ENCODE results near the gene TMED1. TPM values are rescaled to one million over a fixed set of nuclear protein-coding genes. Genes with fewer than 3 reads are reported as not detected.
"Not testable (repeated sequence)": the region's sequence is repeated elsewhere in the genome, so short reads cannot be mapped to it uniquely, and the experiment has no call there.

Gene TMED1
- total RNA-seq, 1 donor from 2014 or later: 20.0 TPM

DNA sequence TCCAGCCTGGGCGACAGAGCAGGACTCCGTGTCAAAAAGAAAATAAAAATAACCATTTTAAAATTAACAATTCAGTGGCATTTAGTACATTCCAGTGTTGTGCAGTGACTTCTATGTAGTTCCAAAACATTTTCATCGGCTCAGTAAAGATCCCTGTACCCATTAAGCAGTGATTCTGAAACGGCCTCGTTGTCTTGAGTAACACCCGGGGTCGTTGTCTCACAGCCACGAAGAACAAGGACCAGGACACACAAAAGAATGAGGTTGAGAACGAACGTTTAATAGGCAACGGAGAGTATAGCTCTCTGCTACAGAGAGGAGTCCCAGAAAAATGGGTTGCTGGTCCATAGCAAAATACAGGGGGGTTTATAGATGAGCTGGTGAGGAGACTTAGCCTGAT is 2.4 kb upstream of the TMED1 start:
- DNase-seq (ENCODE audit: low spot score) (no peak), ATAC-seq (no peak)
- intact Hi-C loops (cut with DNase I): no loop called here

- intact Hi-C loops (cut with DNase I): not testable (repeated sequence)
These were observed 1.6 kb upstream of the TMED1 start for GRCh38 chr19:10837649-10838048.

DNA sequence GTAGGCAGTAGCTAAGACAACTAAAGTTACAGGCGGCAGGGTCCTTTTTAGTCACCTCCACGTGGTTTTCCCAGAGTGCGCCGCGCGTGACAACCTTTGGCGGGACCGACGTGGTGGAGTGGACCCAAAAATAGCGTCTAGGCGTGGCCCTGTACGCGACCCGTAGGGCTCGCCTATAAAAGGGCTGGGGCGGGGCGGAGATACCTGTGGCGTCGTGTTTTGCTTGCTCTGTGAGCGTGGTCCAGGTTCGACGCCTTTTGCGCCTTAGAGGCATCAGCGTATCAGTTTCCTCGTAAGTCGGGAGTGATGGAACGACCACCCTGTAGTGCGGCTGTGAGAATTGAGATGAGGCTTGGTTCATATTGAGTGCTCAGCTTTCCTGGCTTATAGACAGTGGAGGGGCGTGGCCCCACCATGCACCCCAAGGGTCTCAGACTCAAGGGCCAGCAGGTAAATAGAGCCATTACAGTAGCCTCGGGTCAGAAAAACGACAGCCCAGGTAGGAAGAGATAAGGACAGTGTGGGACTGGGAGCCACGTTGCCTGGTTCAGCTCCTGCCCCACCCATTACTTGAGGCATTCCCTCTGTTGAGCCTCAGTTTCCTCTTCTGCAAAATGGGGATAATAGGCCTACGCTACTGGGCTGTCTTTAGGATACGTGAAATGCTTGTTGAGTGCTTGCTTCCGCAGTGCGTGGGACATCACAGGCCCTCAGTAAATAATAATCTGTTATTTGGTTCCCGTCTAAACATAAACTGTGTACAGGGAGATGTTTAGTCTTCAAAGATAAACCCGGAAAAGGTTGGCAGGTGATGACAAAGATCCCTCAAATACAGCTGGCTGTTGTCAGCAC is 693 bp upstream of the TMED1 start:
- peak; percentile 90 for DNase-seq (ENCODE audit: low spot score)
- intact Hi-C loops (cut with DNase I): no loop called here
- peak; percentile 68 for ATAC-seq

More at GRCh38 chr19:10837649-10838048, 1.6 kb upstream of the TMED1 start:
- DNase-seq (ENCODE audit: low spot score); ATAC-seq: not testable (repeated sequence)

DNA sequence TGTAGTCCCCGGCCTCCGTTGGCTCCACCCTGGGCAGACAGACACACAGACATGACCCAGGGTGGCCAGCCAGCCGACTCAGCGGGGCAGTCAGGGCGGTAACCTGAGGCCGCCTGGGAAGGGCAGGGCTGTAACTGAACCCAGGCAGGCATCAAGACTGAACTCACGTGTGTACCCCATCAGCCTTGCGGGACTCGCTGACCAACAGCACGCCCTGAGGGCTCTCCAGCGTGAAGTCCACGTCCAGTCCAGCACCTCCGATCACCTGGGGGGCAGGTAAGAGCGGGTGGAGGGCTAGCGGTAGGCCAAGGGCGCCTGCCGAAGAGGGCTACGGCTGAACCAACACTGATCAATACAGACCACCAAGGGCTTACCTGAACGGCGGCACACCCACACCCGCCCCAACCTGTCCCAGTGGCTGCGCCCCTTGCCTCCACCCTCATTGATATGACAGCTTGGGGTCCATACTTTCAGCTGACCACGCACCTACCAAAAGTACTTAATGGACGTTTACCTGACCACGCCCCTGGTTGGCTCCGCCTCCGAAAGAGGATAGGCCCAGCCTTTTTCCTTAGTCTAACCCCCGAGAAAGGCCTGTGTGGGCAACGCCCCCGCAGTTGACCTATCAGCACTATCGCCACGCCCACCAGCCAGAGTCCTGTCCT is 791 bp downstream of the TMED1 start:
- DNase-seq (ENCODE audit: low spot score) (no peak), ATAC-seq (peak; percentile 1)
- intact Hi-C loops (cut with DNase I): no loop called here

DNA sequence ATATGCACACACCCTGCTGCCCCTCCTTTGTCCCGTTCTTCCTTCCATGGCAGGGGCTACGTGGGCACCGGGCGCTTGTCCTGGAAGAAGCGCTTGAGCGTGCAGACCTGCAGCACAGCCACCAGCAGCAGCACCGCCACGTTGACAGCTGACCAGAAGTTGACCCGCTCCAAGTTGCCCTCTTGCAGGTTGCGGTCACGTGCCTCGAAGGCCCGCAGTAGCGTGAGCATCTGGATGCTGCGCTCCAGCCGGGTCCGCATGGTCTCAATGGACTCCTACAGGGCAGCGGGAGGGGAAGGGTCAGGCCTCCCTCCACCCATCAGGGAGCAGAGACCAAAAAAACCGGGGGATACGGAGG is 3.1 kb downstream of the TMED1 start:
- DNase-seq (ENCODE audit: low spot score) (no peak), ATAC-seq (no peak)
- intact Hi-C loops (cut with DNase I): no loop called here

DNA sequence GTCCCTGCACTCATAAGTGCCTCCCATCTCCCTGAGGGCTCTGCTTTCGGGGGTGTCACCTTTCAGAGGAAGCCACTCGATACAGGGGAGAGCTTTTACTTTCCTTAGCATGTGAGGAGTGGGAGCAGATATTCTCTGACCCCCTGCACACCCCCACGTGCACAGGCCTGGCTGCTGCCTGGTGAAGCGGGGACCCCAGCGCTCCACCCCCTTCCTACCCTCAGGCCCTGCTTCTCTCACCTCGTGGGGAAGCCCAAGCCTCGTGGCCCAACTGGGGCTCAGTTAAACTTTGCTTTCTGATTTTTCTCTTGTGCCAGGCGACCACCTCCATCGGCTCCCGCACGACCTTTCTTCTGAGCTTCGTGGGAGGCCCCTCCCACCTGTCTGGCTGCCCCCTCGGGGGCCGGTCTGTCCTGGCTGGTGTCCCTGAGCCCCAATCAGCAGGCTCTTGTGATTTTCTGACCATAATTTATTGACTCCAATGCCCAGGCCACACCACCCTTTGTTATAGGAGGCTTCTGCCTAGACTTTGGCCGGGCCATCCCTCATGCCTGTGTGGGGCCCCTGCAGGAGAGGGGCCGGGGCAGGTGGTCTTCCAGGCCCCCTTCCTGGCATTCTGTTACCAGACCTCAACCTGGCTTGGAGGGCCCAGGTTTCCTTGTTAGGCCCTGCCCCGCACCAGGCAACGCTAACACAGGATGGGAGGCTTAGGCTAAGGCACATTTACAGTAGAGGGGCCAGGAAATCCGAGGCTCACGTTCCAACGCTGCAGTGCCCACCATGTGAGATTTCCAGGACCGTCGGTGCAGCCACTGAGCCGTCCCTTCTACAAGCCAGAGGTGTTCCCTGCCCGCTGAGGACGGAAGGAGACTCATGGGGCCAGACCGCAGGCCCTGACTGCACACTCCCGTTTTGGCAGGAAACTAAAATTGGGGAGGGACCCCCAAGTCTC is 3.7 kb downstream of the TMED1 start:
- ATAC-seq: no peak
- intact Hi-C loops (cut with DNase I): no loop called here
- no peak for DNase-seq (ENCODE audit: low spot score)

GRCh38 chr19:10830931-10831779 is 4.9 kb downstream of the TMED1 start:
- no peak for ATAC-seq
- intact Hi-C loops (cut with DNase I): no loop called here

GRCh38 chr19:10830370-10830769 is 5.6 kb downstream of the TMED1 start:
- intact Hi-C loops (cut with DNase I): no loop called here
- ATAC-seq (no peak), DNase-seq (ENCODE audit: low spot score) (no peak)

More at GRCh38 chr19:10830931-10831779, 4.9 kb downstream of the TMED1 start:
- DNase-seq (ENCODE audit: low spot score): no peak

DNA sequence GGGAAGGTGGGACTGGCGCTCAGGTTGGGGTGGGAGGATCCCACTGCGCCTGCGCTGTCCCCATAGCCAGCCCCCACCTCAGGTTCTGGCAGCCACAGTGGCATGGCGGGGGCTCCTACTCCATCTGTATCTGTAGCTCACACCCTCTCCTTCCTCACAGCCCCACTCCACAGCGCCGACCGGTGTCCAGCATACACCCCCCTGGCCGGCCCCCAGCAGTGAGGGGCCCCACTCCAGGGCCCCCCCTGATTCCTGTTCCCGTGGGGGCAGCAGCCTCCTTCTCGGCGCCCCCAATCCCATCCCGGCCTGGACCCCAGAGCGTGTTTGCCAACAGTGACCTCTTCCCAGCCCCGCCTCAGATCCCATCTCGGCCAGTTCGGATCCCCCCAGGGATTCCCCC is 6.0 kb downstream of the TMED1 start:
- no peak for DNase-seq (ENCODE audit: low spot score)
- ATAC-seq: no peak
- intact Hi-C loops (cut with DNase I): no loop called here

- ATAC-seq: no peak
- intact Hi-C loops (cut with DNase I): no loop called here
- no peak for DNase-seq (ENCODE audit: low spot score)
These were observed 6.8 kb downstream of the TMED1 start for GRCh38 chr19:10828981-10829821.

DNA sequence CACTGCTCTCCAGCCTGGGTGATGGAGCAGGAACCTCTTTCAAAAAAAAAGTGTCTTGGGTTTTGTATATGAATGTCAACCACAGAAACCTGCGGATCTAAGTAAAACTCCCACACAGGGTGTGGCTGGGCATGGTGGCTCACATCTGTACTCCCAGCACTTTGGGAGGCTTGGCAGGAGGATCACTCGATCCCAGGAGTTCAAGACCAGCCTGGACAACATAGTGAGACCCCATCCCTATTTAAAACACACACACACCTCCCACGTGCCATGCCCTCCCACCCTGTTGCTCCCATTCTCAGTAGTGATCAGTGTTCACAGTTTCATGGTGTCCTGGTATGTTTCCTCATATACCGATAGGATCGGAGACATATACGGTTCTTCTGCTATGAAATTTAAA is 9.2 kb downstream of the TMED1 start:
- intact Hi-C loops (cut with DNase I): no loop called here
- no peak for ATAC-seq
- no peak for DNase-seq (ENCODE audit: low spot score)

DNA sequence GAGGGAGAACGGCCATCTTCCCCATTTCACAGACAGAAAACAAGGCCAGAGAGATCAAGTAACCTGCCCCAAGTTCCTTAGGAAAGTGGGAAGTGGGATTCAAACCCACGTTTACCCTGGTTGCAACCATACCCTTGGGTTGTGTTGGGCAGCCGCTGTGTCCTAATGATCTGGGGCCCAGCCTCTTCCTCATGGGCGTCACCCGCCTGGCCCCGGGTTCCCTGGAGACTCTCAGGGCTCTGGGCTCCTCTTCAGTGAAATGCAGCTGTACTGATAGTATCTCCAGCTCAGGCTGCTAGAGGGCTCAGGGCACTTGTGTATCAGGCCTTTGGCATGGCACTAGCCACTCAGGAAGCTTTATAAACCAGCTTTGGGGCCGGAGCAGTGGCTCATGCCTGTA is 9.8 kb downstream of the TMED1 start:
- no peak for ATAC-seq
- intact Hi-C loops (cut with DNase I): no loop called here

DNA sequence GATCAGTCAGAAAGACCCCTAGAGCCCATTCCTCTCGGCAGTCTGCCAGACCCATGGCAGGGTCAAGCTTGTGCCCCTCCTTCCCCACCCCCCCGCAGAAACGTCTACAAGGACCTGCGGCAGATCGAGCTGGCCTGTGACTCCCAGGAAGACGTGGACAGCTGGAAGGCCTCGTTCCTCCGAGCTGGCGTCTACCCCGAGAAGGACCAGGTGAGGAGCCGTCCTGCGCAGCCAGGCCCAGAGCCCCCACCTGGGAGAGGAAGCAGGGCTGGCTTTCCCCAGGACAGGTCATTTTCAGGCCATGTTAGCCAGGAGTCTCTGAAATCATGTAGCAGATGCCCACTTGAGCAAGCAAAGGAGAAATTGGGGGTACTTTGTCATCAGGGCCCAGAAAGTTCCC is 12.3 kb downstream of the TMED1 start:
- DNase-seq (ENCODE audit: low spot score) (no peak), ATAC-seq (no peak)
- intact Hi-C loops (cut with DNase I): no loop called here

More for the DNA sequence above, 9.8 kb downstream of the TMED1 start:
- DNase-seq (ENCODE audit: low spot score): no peak

- no peak for DNase-seq (ENCODE audit: low spot score)
- ATAC-seq: no peak
- intact Hi-C loops (cut with DNase I): no loop called here
These were observed 15.8 kb downstream of the TMED1 start for GRCh38 chr19:10820173-10820572.

DNA sequence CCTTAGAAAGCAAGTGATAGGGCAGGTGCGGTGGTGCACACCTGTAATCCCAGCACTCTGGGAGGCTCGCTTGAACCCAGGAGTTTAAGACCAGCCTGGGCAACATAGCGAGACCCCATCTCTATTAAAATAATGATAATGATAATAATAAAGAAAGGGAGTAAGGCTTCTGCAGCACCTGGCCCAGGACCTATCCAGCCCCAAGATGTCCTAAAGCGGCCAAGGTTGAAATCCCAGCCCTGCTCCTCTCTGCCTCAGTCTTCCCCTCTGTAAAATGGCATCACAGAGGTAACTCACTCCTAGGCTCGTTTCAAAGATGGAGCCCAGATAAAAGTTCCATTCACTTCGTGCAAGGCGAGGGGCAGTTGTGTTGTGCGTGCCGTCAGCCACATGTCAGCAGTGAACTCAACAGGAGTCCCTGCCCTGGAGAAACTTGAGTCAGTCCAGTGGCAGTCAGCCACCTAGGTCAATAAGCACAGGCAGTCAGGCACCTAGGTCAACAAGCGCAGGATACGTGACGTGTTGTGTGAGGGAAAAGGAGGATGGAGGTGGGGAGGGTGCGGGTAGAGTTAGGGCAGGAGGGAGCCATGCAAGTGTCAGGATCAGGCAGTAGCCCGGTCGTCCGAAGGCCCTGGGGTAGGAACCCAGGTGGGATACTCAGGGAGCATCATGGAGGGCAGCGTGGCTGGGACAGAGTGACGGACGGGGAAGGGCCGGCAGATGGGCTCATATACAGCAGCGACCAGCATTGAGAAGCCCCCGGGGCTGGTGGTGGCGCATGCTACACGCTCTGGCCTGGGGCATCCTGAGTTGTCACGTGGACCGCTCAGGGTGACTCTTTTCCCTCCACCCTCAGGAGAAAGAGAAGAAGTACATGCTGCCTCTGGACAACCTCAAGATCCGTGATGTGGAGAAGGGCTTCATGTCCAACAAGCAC is 16.6 kb downstream of the TMED1 start:
- DNase-seq (ENCODE audit: low spot score): no peak
- no peak for ATAC-seq
- intact Hi-C loops (cut with DNase I): no loop called here

DNA sequence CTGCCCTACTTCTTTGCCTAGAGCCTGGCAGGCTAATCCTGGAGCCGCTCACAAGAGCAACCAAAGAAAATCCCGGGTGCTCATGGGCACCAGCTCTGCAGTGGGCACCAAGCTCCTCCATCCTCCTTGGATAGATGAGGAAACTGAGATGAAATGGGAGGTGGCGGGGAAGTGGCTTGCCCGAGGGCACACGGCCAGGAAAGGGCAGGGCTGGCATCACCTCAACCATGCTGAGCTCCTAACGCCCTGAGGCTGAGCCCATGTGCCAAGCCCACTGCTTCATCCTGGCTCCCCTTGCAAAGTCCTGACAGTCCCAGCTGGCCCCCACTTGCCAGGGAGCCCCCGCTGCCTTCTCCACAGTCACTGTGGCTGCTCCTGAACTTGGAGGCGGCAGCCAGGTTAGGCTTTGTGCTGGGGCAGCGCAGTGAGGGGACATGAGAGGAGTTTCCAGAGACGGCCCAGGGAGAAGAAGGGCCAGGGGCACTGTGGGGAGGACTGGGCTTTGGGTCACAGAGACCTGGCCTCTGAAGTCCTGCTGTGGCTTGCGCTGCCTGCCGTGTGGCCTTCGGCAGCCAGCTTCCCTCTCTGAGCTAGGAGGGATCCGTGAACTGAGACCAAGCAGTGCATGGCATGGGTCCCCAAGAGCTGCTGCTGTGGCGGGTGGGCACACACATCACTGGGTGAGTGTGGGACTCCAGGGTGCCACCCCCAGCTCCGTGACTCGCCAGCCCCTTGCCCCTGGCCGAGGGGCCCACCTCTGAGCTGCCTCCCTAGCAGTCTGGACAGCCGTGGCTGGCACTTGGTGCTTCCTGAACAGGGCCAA is 17.5 kb downstream of the TMED1 start:
- DNase-seq (ENCODE audit: low spot score) (no peak), ATAC-seq (no peak)
- intact Hi-C loops (cut with DNase I): no loop called here

All from sciatic nerve (tissue), 2 donors.